Stimulated activated CD8-positive, alpha-beta memory T cell treated with anti-CD3 and anti-CD28 coated beads, Interleukin-15, amount 100 ng/mL, for 4 hours (primary cell): ENCODE results near the gene SLC38A1.

Source experiments
- DNase-seq, 2 donors: peaks; one replicate each; pipeline ENCODE4 v3.0.0-alpha.2; 2020; ENCODE audit warnings: low read depth in 2 of 2

The SLC38A1 gene

DNA sequence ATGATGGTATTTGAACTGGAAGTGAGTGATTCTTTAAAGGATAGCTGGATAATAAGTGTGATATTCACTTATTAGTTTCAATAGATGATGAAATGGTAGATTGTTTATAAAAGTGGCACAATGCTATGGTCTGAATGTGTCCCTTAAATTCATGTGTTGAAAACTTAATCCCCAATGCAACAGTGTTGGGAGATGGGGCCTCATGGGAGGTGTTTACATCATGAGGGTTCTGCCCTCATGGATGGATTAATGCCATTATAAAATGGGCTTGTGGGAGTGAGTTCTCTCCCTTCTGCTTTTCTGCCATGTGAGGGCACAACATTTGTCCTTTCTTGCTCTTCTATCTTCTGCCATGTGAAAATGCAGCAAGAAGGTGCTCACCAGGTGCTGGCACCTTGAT, 134.0 kb downstream of the SLC38A1 start:
- DNase-seq, result no peak

DNA sequence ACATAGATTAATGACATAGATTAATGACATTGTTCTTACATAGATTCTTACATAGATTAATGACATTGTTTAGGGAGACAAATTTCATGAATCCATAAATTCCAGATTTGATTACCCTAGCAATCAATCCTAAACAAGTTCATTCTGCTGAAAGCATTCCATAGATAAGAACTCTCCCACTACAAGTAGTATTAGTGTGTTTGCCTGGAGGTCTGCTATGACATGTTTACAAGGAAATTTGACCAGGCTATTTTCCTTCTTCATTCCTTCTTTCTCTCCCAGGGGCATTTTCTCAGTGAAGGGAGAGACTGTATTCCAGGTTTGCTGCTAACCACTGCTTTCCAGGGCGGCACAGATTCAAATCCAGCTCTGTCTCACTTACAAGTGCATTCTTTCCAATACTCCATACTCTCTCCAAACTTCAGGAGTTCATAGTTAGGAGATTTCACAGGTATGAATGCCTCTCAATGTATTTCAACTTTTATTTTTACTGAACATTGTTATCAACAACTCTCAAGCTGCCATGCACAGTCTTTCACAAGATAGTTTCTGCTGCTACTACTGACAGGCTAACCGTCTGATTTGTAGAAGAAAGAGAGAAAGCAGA, 134.5 kb downstream of the SLC38A1 start:
- DNase-seq, result no peak

DNA sequence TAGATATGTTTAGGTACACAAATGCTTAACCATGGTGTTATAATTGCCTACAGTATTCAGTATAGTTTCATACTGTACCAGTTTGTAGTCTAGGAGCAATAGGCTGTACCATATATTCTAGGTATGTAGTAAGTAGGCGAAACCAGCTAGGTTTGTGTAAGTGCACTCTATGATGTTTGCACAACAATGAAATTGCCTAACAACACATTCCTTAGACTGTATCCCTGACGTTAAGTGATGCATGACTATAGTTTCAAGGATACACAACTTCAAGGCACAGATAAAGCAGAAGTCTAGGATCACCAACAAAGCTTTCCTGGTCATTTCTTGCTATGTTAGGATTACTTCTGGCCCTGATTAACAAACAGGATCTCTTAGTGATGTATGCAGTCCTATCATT, 135.1 kb downstream of the SLC38A1 start:
- no peak for DNase-seq
